HepG2 (cell line): Measurements from ENCODE around the gene NSMF. TPM values are rescaled to one million over a fixed set of nuclear protein-coding genes. Genes with fewer than 3 reads are reported as not detected.

Experiments used
- ATAC-seq: fragments of 200-7000 bp; cut with Tn5 transposase; 3 replicates; pipeline ENCODE4 v1.9.1; 2020; ENCODE audit warnings: mild to moderate bottlenecking, moderate library complexity
- BruUV-seq: library from RNA; stranded (reverse); fragments of 400-500 nt; replicated peaks from 2 replicates; lab custom pipeline; 2021; lab: Mats Ljungman, UMichigan
- CTCF ChIA-PET: fragments of 300-600 bp; formaldehyde crosslinking; extraction: SDS; loops from one replicate; lab custom pipeline; 2021; ENCODE audit warnings: low total read pairs, inconsistent platforms, low intra/inter-chr PET ratio; lab: Yijun Ruan, JAX
- POLR2A ChIA-PET: fragments of 350-600 bp; sonication (Branson Sonifier 250); formaldehyde crosslinking; loops from one replicate; lab custom pipeline; 2020; ENCODE audit warnings: antibody characterized with exemption, inconsistent platforms; lab: Yijun Ruan, JAX
- DNase-seq: peaks from one replicate; pipeline ENCODE4 v3.0.0-alpha.2; 2015; ENCODE audit warnings: low spot score
- FAIRE-seq: peaks from 3 replicates; lab custom pipeline; 2011; peaks lifted over from hg19 to GRCh38; lab: Jason Lieb, UNC
- H2AFZ ChIP-seq: one replicate; pipeline ENCODE4 v1.6.1; 2011; ENCODE audit warnings: low read length, inconsistent platforms
- H3K27ac ChIP-seq: fragments of 300-600 bp; 3 replicates; pipeline ENCODE4 v1.8.0; 2011; ENCODE audit warnings: mixed run types, mild to moderate bottlenecking, mixed read lengths, low read length, inconsistent platforms; ENCODE audit not compliant: insufficient read depth; ENCODE audit errors: extremely low read length
- H3K27me3 ChIP-seq, 2 experiments: fragments of 200-600 bp in 1 of 2; 2 replicates in 1 of 2; 3 replicates in 1 of 2; pipeline versions ENCODE4 v1.6.0 to v1.8.0; 2011; ENCODE audit warnings: low read length in 2 of 2, mild to moderate bottlenecking in 2 of 2, moderate library complexity in 2 of 2, inconsistent platforms in 1 of 2; ENCODE audit not compliant: insufficient read depth in 2 of 2, control insufficient read depth in 1 of 2
- H3K36me3 ChIP-seq, 2 experiments: fragments of 200-600 bp in 1 of 2; replicated peaks in 1 of 2; 2 replicates in 1 of 2; 3 replicates in 1 of 2; pipeline versions ENCODE4 v1.5.1 to v1.8.0; 2011; ENCODE audit warnings: low read length in 2 of 2, inconsistent platforms in 1 of 2; ENCODE audit not compliant: insufficient read depth in 2 of 2, control insufficient read depth in 1 of 2
- H3K4me1 ChIP-seq: 2 replicates; pipeline ENCODE4 v1.5.1; 2012; ENCODE audit warnings: low read length, inconsistent platforms; ENCODE audit not compliant: insufficient read depth
- H3K4me2 ChIP-seq: 2 replicates; pipeline ENCODE4 v1.6.0; 2011; ENCODE audit warnings: low read depth, low read length, inconsistent platforms
- H3K4me3 ChIP-seq, 3 experiments: fragments of 200-600 bp in 1 of 3; sonication (generic), shearing (Covaris generic) in 1 of 3; replicated peaks in 1 of 3; 2 replicates each; pipeline ENCODE4 v1.5.1; 2011 to 2016; ENCODE audit warnings: low read length in 3 of 3, inconsistent platforms in 2 of 3, low read depth in 2 of 3, mild to moderate bottlenecking in 2 of 3, control low read depth in 1 of 3, mixed read lengths in 1 of 3; ENCODE audit not compliant: insufficient read depth in 1 of 3
- H3K79me2 ChIP-seq: one replicate; pipeline ENCODE4 v1.6.1; 2011; ENCODE audit warnings: low read length, inconsistent platforms; ENCODE audit not compliant: insufficient read depth
- H3K9ac ChIP-seq: 2 replicates; pipeline ENCODE4 v1.6.0; 2011; ENCODE audit warnings: mild to moderate bottlenecking, low read depth, low read length, inconsistent platforms; ENCODE audit not compliant: insufficient read depth
- H3K9me3 ChIP-seq: 2 replicates; pipeline ENCODE4 v1.5.1; 2012; ENCODE audit warnings: mild to moderate bottlenecking, low read length
- H4K20me1 ChIP-seq: 2 replicates; pipeline ENCODE4 v1.6.0; 2011; ENCODE audit warnings: inconsistent platforms, mild to moderate bottlenecking, low read length, moderate library complexity; ENCODE audit not compliant: insufficient read depth
- IKZF1 ChIP-seq: fragments of 450-650 bp; IDR thresholded peaks from 2 replicates; pipeline ENCODE4 v1.7.1; 2016
- ZNF263 ChIP-seq: sonication (generic); formaldehyde crosslinking; IDR thresholded peaks from 2 replicates; pipeline ENCODE4 v1.4.0; 2020; ENCODE audit warnings: missing genetic modification reagents
- WGBS: methylation state at CpG from one replicate; pipeline ENCODE4 v1.1.6; 2017; ENCODE audit warnings: low lambda C conversion rate; 5-methylcytosine and 5-hydroxymethylcytosine counted together
- in situ Hi-C: cut with HindIII; loops from 2 replicates; pipeline ENCODE4 v1.10.0; 2017; ENCODE audit warnings: low pct_unique_long_range_greater_than_20kb; ENCODE audit not compliant: extremely low pct_ligation_motif_present
- intact Hi-C: fragments of 100-400 bp; cut with micrococcal nuclease; formaldehyde crosslinking; loops from one replicate; pipeline ENCODE4 v1.10.0; 2022; ENCODE audit not compliant: unreplicated experiment
- polyA plus RNA-seq, 8 experiments: library from polyadenylated mRNA; depleted of rRNA in 3 of 8; stranded (reverse) in 7 of 8; unstranded in 1 of 8; fragments of >200 nt; fragmentation: Illumina TruSeq in 4 of 8; extraction: Trizol in 4 of 8; gene quantifications; 2 replicates each; pipeline versions ENCODE4 v1.2.1 to v1.2.3, GENCODE V29; 2011 to 2016; ENCODE audit warnings: low read depth in 4 of 8, missing spikeins in 1 of 8, mixed read lengths in 1 of 8; ENCODE audit not compliant: insufficient read depth in 1 of 8
- total RNA-seq, 5 experiments: library from RNA; depleted of rRNA; stranded (reverse); fragments of >200 nt; fragmentation: Illumina TruSeq; extraction: Trizol; gene quantifications; 2 replicates each; pipeline ENCODE4 v1.2.3, GENCODE V29; 2016; ENCODE audit warnings: low read depth in 1 of 5
- TF ChIP-seq, protein P1 (sequence below): sonication (generic); formaldehyde crosslinking; IDR thresholded peaks from 2 replicates; pipeline ENCODE4 v1.4.0; 2020; ENCODE audit warnings: missing genetic modification reagents

NSMF gene
- total and polyA plus RNA-seq, 2 of the 13 experiments (the other 11 are each of a cell fraction or from before 2014, with no cell fraction given) = 44.3 to 183 TPM

DNA sequence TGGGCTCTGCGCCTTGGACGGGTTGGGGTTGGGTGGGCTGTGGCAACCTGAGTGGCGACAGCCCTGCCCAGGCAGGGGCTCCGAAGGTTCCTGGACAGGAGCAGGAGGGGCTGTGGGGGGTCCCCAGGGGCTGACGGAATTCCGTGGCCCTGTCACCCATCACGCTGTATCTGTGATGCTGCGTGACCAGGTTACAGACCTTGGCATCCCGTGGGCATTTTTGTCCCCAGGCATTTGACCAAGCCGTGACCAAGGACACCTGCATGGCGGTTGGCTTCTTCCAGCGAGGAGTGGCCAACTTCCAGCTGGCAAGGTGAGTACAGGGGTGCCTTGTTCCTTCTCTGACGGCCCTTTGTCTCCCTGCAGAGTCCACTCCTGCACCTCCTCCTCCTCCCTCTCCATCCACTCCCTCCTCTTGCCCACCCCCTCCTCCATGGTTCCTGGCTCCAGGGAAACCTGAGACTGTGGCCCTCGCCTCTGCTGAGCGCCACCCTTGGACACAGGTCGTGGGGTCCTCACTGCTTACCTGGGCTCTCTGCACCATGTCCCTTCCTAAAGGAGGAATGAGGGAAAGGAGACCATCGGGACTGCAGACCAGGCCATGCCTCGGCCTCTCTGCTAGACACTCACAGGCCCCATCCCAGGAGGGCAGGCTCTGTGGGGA lies 33.0 kb downstream of the NSMF start:
- ChIA-PET CTCF (no interaction called here), POLR2A (interaction anchor here (0.8 kb wide), 1 partner anchor 15 kb away, joined by 3 read pairs; the partner anchor contains the start of gene ENTPD8)
- H3K4me3 ChIP-seq = no peak overlapping the region
- no peaks in the 10 kb centered on the region for H4K20me1 ChIP-seq
- intact Hi-C loops = no loop called here
- no peak overlapping the region for H2AFZ ChIP-seq
- no peaks in the 10 kb centered on the region; a peak in 1 of 5 replicates for H3K27me3 ChIP-seq
- H3K36me3 ChIP-seq = no peaks in the 10 kb centered on the region
- TF ChIP-seq, protein P1, sequence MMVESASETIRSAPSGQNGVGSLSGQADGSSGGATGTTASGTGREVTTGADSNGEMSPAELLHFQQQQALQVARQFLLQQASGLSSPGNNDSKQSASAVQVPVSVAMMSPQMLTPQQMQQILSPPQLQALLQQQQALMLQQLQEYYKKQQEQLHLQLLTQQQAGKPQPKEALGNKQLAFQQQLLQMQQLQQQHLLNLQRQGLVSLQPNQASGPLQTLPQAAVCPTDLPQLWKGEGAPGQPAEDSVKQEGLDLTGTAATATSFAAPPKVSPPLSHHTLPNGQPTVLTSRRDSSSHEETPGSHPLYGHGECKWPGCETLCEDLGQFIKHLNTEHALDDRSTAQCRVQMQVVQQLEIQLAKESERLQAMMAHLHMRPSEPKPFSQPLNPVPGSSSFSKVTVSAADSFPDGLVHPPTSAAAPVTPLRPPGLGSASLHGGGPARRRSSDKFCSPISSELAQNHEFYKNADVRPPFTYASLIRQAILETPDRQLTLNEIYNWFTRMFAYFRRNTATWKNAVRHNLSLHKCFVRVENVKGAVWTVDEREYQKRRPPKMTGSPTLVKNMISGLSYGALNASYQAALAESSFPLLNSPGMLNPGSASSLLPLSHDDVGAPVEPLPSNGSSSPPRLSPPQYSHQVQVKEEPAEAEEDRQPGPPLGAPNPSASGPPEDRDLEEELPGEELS (CRISPR knock-in tag) = no peak
- TF ChIP-seq IKZF1 = no peak
- TF ChIP-seq ZNF263 (CRISPR knock-in tag) = peak; percentile 45; the same call in 1 of the 2 replicates
- no peak overlapping the region for H3K4me2 ChIP-seq
- H3K79me2 ChIP-seq = peaks cover 14% of the 10 kb centered on the region
- H3K9ac ChIP-seq = no peak overlapping the region
- ATAC-seq (no peak), FAIRE-seq (no peak), DNase-seq (no peak)
- peaks cover 21% of the 10 kb centered on the region for H3K4me1 ChIP-seq
- no peak overlapping the region for H3K27ac ChIP-seq
- H3K9me3 ChIP-seq = no peaks in the 10 kb centered on the region
- in situ Hi-C loops = no loop called here
- BruUV-seq = no TSS peak
- 89% methylated on average over 8 of the region's 18 CpGs for WGBS
